Measurements from ENCODE around the gene BRS3.

GRCh38 chrX:136523770-136524169 lies 36.0 kb downstream of the BRS3 start:
- TF ChIP-seq ZNF24 (tag by site-specific recombination; IDR thresholded peaks at IDR 0.05): no peak
- TF ChIP-seq, protein P1, sequence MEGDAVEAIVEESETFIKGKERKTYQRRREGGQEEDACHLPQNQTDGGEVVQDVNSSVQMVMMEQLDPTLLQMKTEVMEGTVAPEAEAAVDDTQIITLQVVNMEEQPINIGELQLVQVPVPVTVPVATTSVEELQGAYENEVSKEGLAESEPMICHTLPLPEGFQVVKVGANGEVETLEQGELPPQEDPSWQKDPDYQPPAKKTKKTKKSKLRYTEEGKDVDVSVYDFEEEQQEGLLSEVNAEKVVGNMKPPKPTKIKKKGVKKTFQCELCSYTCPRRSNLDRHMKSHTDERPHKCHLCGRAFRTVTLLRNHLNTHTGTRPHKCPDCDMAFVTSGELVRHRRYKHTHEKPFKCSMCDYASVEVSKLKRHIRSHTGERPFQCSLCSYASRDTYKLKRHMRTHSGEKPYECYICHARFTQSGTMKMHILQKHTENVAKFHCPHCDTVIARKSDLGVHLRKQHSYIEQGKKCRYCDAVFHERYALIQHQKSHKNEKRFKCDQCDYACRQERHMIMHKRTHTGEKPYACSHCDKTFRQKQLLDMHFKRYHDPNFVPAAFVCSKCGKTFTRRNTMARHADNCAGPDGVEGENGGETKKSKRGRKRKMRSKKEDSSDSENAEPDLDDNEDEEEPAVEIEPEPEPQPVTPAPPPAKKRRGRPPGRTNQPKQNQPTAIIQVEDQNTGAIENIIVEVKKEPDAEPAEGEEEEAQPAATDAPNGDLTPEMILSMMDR (tag by site-specific recombination; IDR thresholded peaks at IDR 0.05): no peak

Data from HEK293 (cell line).